A549 (cell line): ENCODE results near the gene TRIM10.

ENCODE experiments used
- CTCF ChIP-seq: fragments of >200 bp; sonication (Bioruptor Twin); formaldehyde crosslinking; IDR thresholded peaks from 3 replicates; pipeline ENCODE4 v1.5.1; 2016
- HES2 ChIP-seq: fragments of >200 bp; sonication (Bioruptor Twin); formaldehyde crosslinking; IDR thresholded peaks from 2 replicates; pipeline ENCODE4 v1.6.1; 2016
- JUNB ChIP-seq: fragments of >200 bp; sonication (Bioruptor Twin); formaldehyde crosslinking; IDR thresholded peaks from 2 replicates; pipeline ENCODE4 v1.6.1; 2016
- POLR2A ChIP-seq: IDR thresholded peaks from 2 replicates; pipeline ENCODE4 v1.6.1; 2012; ENCODE audit warnings: mild to moderate bottlenecking, low read length
- RCOR1 ChIP-seq: fragments of 150-350 bp; IDR thresholded peaks from 2 replicates; pipeline ENCODE4 v1.6.1; 2014; ENCODE audit warnings: antibody characterized with exemption, low read length, low read depth
- REST ChIP-seq: fragments of 200-600 bp; sonication (generic); IDR thresholded peaks from 2 replicates; pipeline ENCODE4 v1.6.1; 2016; ENCODE audit warnings: antibody characterized with exemption, mild to moderate bottlenecking, moderate library complexity
- TP53 ChIP-seq: fragments of 250-450 bp; sonication (Bioruptor Pico); IDR thresholded peaks from 2 replicates; pipeline ENCODE4 v1.5.0; 2021; ENCODE audit warnings: mild to moderate bottlenecking, moderate library complexity
- USF2 ChIP-seq: fragments of 450-650 bp; IDR thresholded peaks from 2 replicates; pipeline ENCODE4 v1.6.1; 2014; ENCODE audit warnings: antibody characterized with exemption
- ZFP36 ChIP-seq: fragments of 450-650 bp; IDR thresholded peaks from 2 replicates; pipeline ENCODE4 v1.6.1; 2014; ENCODE audit warnings: borderline replicate concordance; ENCODE audit not compliant: partially characterized antibody

- no peak for TF ChIP-seq REST
- TF ChIP-seq CTCF: no peak
- no peak for TF ChIP-seq ZFP36
- TF ChIP-seq TP53 (CRISPR knock-in tag): no peak
- no peak for TF ChIP-seq USF2
- TF ChIP-seq JUNB: no peak
- TF ChIP-seq RCOR1: no peak
- TF ChIP-seq POLR2A: no peak
- no peak for TF ChIP-seq HES2
These were observed 6.1 kb downstream of the TRIM10 start for GRCh38 chr6:30154709-30155519.
